Spleen (tissue), 11 donors: Measurements from ENCODE around the gene BIN1. TPM values are rescaled to one million over a fixed set of nuclear protein-coding genes. Genes with fewer than 3 reads are reported as not detected.

Experiments
- DNase-seq: peaks from one replicate; pipeline ENCODE4 v3.0.0-alpha.2; 2020
- H3K27ac ChIP-seq, 8 donors: fragments of 200-600 bp; sonication (generic) in 7 of 8; 1 replicate in 4 of 8; 2 replicates in 4 of 8; pipeline versions ENCODE4 v1.5.0 to v1.8.0; 2016 to 2021; ENCODE audit warnings: inconsistent platforms in 4 of 8, mild to moderate bottlenecking in 4 of 8, moderate library complexity in 1 of 8
- H3K27me3 ChIP-seq, 7 donors: fragments of 200-600 bp; sonication (generic) in 6 of 7; replicated peaks in 1 of 7; 1 replicate in 4 of 7; 2 replicates in 3 of 7; pipeline versions ENCODE4 v1.5.0 to v1.8.0; 2016 to 2021; ENCODE audit warnings: inconsistent platforms in 3 of 7, mild to moderate bottlenecking in 1 of 7
- H3K36me3 ChIP-seq, 6 donors: fragments of 200-600 bp; sonication (generic) in 5 of 6; 1 replicate in 4 of 6; 2 replicates in 2 of 6; pipeline versions ENCODE4 v1.5.0 to v1.8.0; 2016 to 2021; ENCODE audit warnings: inconsistent platforms in 2 of 6
- H3K4me1 ChIP-seq, 6 donors: fragments of 200-600 bp; sonication (generic) in 5 of 6; 1 replicate in 3 of 6; 2 replicates in 3 of 6; pipeline versions ENCODE4 v1.5.0 to v1.8.0; 2016 to 2021; ENCODE audit warnings: inconsistent platforms in 3 of 6
- H3K4me3 ChIP-seq, 8 donors: fragments of 200-600 bp; sonication (generic) in 7 of 8; 1 replicate in 4 of 8; 2 replicates in 4 of 8; pipeline versions ENCODE4 v1.5.0 to v1.8.0; 2016 to 2021; ENCODE audit warnings: inconsistent platforms in 4 of 8, mild to moderate bottlenecking in 4 of 8, moderate library complexity in 2 of 8
- H3K9me3 ChIP-seq, 8 donors: fragments of 200-600 bp; sonication (generic) in 7 of 8; 1 replicate in 4 of 8; 2 replicates in 4 of 8; pipeline versions ENCODE4 v1.5.0 to v1.8.0; 2016 to 2021; ENCODE audit warnings: inconsistent platforms in 4 of 8
- POLR2A ChIP-seq, 3 donors: fragments of 450-650 bp; IDR thresholded peaks; one replicate each; pipeline ENCODE4 v1.5.1; 2017; ENCODE audit warnings: antibody characterized with exemption in 3 of 3, mild to moderate bottlenecking in 1 of 3
- POLR2AphosphoS5 ChIP-seq, 3 donors: sonication (generic); formaldehyde crosslinking; IDR thresholded peaks; one replicate each; pipeline ENCODE4 v1.5.1; 2017; ENCODE audit warnings: antibody characterized with exemption in 3 of 3
- WGBS, 5 donors: extraction: QIAGEN DNeasy Blood & Tissue Kit in 3 of 5; methylation state at CpG; one replicate each; pipeline versions ENCODE4 v1.1.5 to v1.1.7; 2013 to 2018; 5-methylcytosine and 5-hydroxymethylcytosine counted together
- intact Hi-C: fragments of 100-400 bp; cut with DNase I; formaldehyde crosslinking; loops from one replicate; pipeline ENCODE4 v1.15.0; 2023; ENCODE audit warnings: low total_unique reads
- polyA plus RNA-seq, 3 donors: library from polyadenylated mRNA; stranded (reverse); fragments of 200-250 nt; gene quantifications; one replicate each; pipeline ENCODE4 v1.2.1, GENCODE V29; 2013
- total RNA-seq, 7 donors: library from RNA; depleted of rRNA in 3 of 7; stranded (reverse); fragments of >200 nt in 3 of 7; fragmentation: NEBNext Ultra II Directional in 4 of 7; extraction: Animal tissue kit (Norgen Biotek cat#: 25700) in 4 of 7; gene quantifications; one replicate each; pipeline versions ENCODE4 v1.1.0 to v1.2.1, GENCODE V29; 2016 to 2021
- TF ChIP-seq, protein P1 (sequence below), 11 experiments: fragments of 200-600 bp in 7 of 11; fragments of 450-650 bp in 4 of 11; sonication (generic) in 4 of 11; IDR thresholded peaks in 8 of 11; conservative IDR thresholded peaks in 3 of 11; 1 replicate in 7 of 11; 2 replicates in 4 of 11; pipeline versions ENCODE4 v1.4.0 to v1.8.0; 2016 to 2021; ENCODE audit warnings: antibody characterized with exemption in 11 of 11, inconsistent platforms in 4 of 11, mild to moderate bottlenecking in 1 of 11
- donor health status: healthy with polysubstance abuse.
- donor health status: DM: no; HTN: no; CAD: no; lungs with moderate emphysema.
- donor health status: DM: no; HTN: no; CAD: no.
- donor health status: Bipolar disorder and iron deficiency.
- donor health status: healthy.
- donor health status: DM: no; HTN: no; CAD: no.
- donor health status: DM: yes; HTN: yes; CAD: no.

Gene BIN1
- total and polyA plus RNA-seq, 10 donors: 57.2 to 123 (median 70.4) TPM

GRCh38 chr2:127007652-127008051, 99.3 kb downstream of the BIN1 start:
- no peak overlapping the region for H3K4me3 ChIP-seq
- H3K4me1 ChIP-seq: no peaks in the 10 kb centered on the region
- no peaks in the 10 kb centered on the region for H3K36me3 ChIP-seq
- intact Hi-C loops: no loop called here
- TF ChIP-seq POLR2A (IDR thresholded peaks at IDR 0.05) (no peak), POLR2AphosphoS5 (IDR thresholded peaks at IDR 0.05) (no peak)
- no peak for DNase-seq
- peaks cover 0 to 20% (median 0%) of the 10 kb centered on the region in 7 donors for H3K27me3 ChIP-seq
- 81 to 88% (median 88%) methylated on average over 3 of the region's 3 CpGs for WGBS, 5 donors
- H3K9me3 ChIP-seq: peaks cover 0 to 3% (median 0%) of the 10 kb centered on the region in 8 donors
- no peak overlapping the region for H3K27ac ChIP-seq

DNA sequence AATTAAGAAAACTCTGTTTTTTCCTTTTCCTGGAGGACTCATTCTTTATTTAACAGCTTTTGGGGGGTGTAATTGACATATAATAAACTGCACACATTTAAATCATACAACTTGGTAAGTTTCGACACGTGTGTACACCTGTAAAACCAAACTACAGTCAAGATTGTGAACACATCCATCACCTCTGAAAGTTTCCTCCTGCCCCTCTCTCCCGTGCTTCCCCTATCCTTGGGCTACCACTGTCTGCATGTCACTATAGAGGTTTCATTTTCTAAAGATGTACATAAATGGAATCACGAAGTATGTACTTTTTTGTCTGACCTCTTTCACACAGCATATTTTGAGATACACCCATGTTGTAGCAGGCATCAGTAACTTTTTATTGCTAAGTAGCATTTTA, 100.0 kb downstream of the BIN1 start:
- Histone ChIP-seq H3K4me3 (no peak overlapping the region), H3K27me3 (peaks cover 0 to 13% (median 0%) of the 10 kb centered on the region in 7 donors), H3K9me3 (peaks cover 0 to 3% (median 0%) of the 10 kb centered on the region in 8 donors), H3K4me1 (no peaks in the 10 kb centered on the region), H3K36me3 (no peaks in the 10 kb centered on the region), H3K27ac (no peak overlapping the region)
- no peak for DNase-seq
- 66 to 74% (median 71%) methylated on average over 4 of the region's 4 CpGs for WGBS, 5 donors
- TF ChIP-seq, protein P1, sequence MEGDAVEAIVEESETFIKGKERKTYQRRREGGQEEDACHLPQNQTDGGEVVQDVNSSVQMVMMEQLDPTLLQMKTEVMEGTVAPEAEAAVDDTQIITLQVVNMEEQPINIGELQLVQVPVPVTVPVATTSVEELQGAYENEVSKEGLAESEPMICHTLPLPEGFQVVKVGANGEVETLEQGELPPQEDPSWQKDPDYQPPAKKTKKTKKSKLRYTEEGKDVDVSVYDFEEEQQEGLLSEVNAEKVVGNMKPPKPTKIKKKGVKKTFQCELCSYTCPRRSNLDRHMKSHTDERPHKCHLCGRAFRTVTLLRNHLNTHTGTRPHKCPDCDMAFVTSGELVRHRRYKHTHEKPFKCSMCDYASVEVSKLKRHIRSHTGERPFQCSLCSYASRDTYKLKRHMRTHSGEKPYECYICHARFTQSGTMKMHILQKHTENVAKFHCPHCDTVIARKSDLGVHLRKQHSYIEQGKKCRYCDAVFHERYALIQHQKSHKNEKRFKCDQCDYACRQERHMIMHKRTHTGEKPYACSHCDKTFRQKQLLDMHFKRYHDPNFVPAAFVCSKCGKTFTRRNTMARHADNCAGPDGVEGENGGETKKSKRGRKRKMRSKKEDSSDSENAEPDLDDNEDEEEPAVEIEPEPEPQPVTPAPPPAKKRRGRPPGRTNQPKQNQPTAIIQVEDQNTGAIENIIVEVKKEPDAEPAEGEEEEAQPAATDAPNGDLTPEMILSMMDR (IDR thresholded peaks at IDR 0.05 in 8 of 11, conservative IDR thresholded peaks at IDR 0.05 in 3 of 11): no peak
- TF ChIP-seq POLR2AphosphoS5 (IDR thresholded peaks at IDR 0.05): no peak
- TF ChIP-seq POLR2A (IDR thresholded peaks at IDR 0.05): no peak
- intact Hi-C loops: no loop called here

DNA sequence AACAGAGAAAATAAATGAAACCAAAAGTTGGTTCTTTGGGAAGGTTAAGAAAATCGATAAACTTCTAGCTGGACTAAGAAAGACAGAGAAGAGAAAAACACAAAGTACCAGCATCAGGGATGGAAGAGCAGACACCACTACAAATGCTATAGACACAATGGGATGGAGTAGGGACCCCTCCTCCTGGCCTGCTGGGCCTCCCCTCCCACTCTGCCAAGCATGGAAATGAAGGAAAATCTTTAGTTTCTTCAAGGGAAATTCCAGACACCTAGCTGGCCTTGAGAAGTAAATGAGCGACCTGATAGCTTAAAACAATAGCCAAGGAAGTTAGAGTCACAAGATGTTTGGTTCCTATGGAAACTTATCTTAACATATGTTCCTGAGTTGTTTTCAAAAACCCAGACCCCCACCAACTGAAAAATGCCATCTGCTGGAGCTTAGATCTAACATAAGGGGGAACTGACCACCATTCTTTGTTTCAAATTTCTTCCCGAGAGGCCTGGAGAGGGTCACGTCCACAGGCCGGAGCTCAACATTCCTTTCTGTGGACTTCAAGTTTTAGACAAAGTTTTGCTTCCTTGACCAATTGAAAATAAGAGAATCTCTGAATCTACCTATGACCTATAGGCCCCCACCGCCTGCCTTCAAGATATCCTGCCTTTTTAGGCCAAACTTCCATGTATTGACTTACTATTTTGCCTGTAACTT, 101.9 kb downstream of the BIN1 start:
- no peak for DNase-seq
- H3K27me3 ChIP-seq: peaks cover 0 to 10% (median 0%) of the 10 kb centered on the region in 7 donors
- WGBS, 5 donors: 86 to 94% (median 91%) methylated on average over 5 to 6 of the region's 6 CpGs
- no peak overlapping the region for H3K27ac ChIP-seq
- intact Hi-C loops: no loop called here
- peaks cover 0 to 2% (median 0%) of the 10 kb centered on the region in 8 donors for H3K9me3 ChIP-seq
- H3K4me3 ChIP-seq: no peak overlapping the region
- no peaks in the 10 kb centered on the region for H3K36me3 ChIP-seq
- H3K4me1 ChIP-seq: no peaks in the 10 kb centered on the region
- no peak for TF ChIP-seq POLR2AphosphoS5 (IDR thresholded peaks at IDR 0.05)
- TF ChIP-seq, protein P1 (IDR thresholded peaks at IDR 0.05 in 8 of 11, conservative IDR thresholded peaks at IDR 0.05 in 3 of 11): no peak
- no peak for TF ChIP-seq POLR2A (IDR thresholded peaks at IDR 0.05)

- no peak overlapping the region for H3K27ac ChIP-seq
- no peak for DNase-seq
- TF ChIP-seq POLR2AphosphoS5 (IDR thresholded peaks at IDR 0.05): no peak
- no peak for TF ChIP-seq POLR2A (IDR thresholded peaks at IDR 0.05)
- TF ChIP-seq, protein P1 (IDR thresholded peaks at IDR 0.05 in 8 of 11, conservative IDR thresholded peaks at IDR 0.05 in 3 of 11): no peak
- H3K9me3 ChIP-seq: no peaks in the 10 kb centered on the region
- peaks cover 0 to 11% (median 0%) of the 10 kb centered on the region in 7 donors for H3K27me3 ChIP-seq
- intact Hi-C loops: no loop called here
- no peak overlapping the region for H3K4me3 ChIP-seq
- no peaks in the 10 kb centered on the region for H3K36me3 ChIP-seq
- WGBS, 5 donors: 80 to 90% (median 87%) methylated on average over 9 of the region's 9 CpGs
- H3K4me1 ChIP-seq: no peaks in the 10 kb centered on the region
These were observed 103.7 kb downstream of the BIN1 start for GRCh38 chr2:127003070-127003800.
